B cell (primary cell): ENCODE data around the gene AHDC1. TPM values are rescaled to one million over a fixed set of nuclear protein-coding genes. Genes with fewer than 3 reads are reported as not detected.
A peak's percentile ranks its signal among the peaks of the same experiment; 100 is the strongest.

Experiments used
- ATAC-seq: fragments of 200-7000 bp; cut with Tn5 transposase; one replicate; pipeline ENCODE4 v1.10.0; 2021; ENCODE audit warnings: low read depth, mild to moderate bottlenecking, moderate number of reproducible peaks, moderate library complexity
- CTCF ChIA-PET: fragments of 350-600 bp; sonication (Branson Sonifier 250); formaldehyde crosslinking; loops from one replicate; lab custom pipeline; 2021; ENCODE audit warnings: antibody characterized with exemption, inconsistent platforms; lab: Charles Lee
- POLR2A ChIA-PET: fragments of 350-600 bp; sonication (Branson Sonifier 250); formaldehyde crosslinking; loops from one replicate; lab custom pipeline; 2021; ENCODE audit warnings: antibody characterized with exemption; lab: Charles Lee
- DNase-seq: peaks from one replicate; pipeline ENCODE4 v3.0.0; 2013
- H2AFZ ChIP-seq: 2 replicates; pipeline ENCODE4 v1.6.1; 2012; ENCODE audit warnings: mild to moderate bottlenecking, low read depth, low read length; ENCODE audit not compliant: insufficient read depth, poor library complexity, severe bottlenecking
- H3K27ac ChIP-seq, 2 donors: 1 replicate in 1 of 2; 2 replicates in 1 of 2; pipeline ENCODE4 v1.5.1; 2012 to 2013; ENCODE audit warnings: low read length in 2 of 2, mild to moderate bottlenecking in 2 of 2, moderate library complexity in 1 of 2
- H3K27me3 ChIP-seq, 4 experiments: fragments of 200-600 bp in 1 of 4; sonication (generic) in 1 of 4; replicated peaks in 1 of 4; 1 replicate in 2 of 4; 2 replicates in 2 of 4; pipeline versions ENCODE4 v1.6.1 to v1.7.0; 2013 to 2016; ENCODE audit warnings: low read length in 3 of 4, mild to moderate bottlenecking in 2 of 4, mixed read lengths in 1 of 4, moderate library complexity in 1 of 4; ENCODE audit not compliant: insufficient read depth in 4 of 4, control insufficient read depth in 3 of 4; ENCODE audit errors: control extremely low read depth in 1 of 4
- H3K36me3 ChIP-seq, 2 experiments: replicated peaks in 1 of 2; 1 replicate in 1 of 2; 2 replicates in 1 of 2; pipeline versions ENCODE4 v1.6.1 to v1.7.1; 2013; ENCODE audit warnings: low read length in 1 of 2; ENCODE audit not compliant: insufficient read depth in 2 of 2, control insufficient read depth in 1 of 2; ENCODE audit errors: control extremely low read depth in 1 of 2, extremely low read depth in 1 of 2
- H3K4me1 ChIP-seq, 2 donors: fragments of 200-600 bp in 1 of 2; sonication (generic) in 1 of 2; 1 replicate in 1 of 2; 2 replicates in 1 of 2; pipeline versions ENCODE4 v1.5.1 to v1.6.1; 2013 to 2017; ENCODE audit warnings: low read length in 2 of 2; ENCODE audit not compliant: control insufficient read depth in 2 of 2, insufficient read depth in 2 of 2
- H3K4me2 ChIP-seq: replicated peaks from 2 replicates; pipeline ENCODE3; 2012; ENCODE audit warnings: mild to moderate bottlenecking, low read depth, low read length; ENCODE audit not compliant: poor library complexity, severe bottlenecking
- H3K4me3 ChIP-seq, 5 experiments: fragments of 200-600 bp in 1 of 5; sonication (generic) in 1 of 5; 1 replicate in 3 of 5; 2 replicates in 2 of 5; pipeline versions ENCODE4 v1.5.1 to v1.7.0; 2011 to 2016; ENCODE audit warnings: low read length in 4 of 5, mild to moderate bottlenecking in 4 of 5, low read depth in 2 of 5, control low read depth in 1 of 5, moderate library complexity in 1 of 5; ENCODE audit not compliant: insufficient read depth in 1 of 5; ENCODE audit errors: control extremely low read depth in 1 of 5, extremely low read depth in 1 of 5
- H3K79me2 ChIP-seq: fragments of 200-600 bp; sonication (generic); one replicate; pipeline ENCODE4 v1.6.0; 2016; ENCODE audit warnings: low read length; ENCODE audit not compliant: control insufficient read depth, insufficient read depth
- H3K9ac ChIP-seq: fragments of 200-600 bp; sonication (generic); 2 replicates; pipeline ENCODE4 v1.6.1; 2017; ENCODE audit warnings: mild to moderate bottlenecking, low read length, moderate library complexity
- H3K9me3 ChIP-seq, 3 donors: one replicate each; pipeline versions ENCODE4 v1.6.1 to v1.7.1; 2013; ENCODE audit warnings: low read length in 2 of 3; ENCODE audit not compliant: control insufficient read depth in 2 of 3, insufficient read depth in 1 of 3; ENCODE audit errors: control extremely low read depth in 1 of 3
- H4K20me1 ChIP-seq: 2 replicates; pipeline ENCODE4 v1.6.0; 2012; ENCODE audit warnings: mild to moderate bottlenecking, low read length; ENCODE audit not compliant: insufficient read depth, control insufficient read depth, poor library complexity, severe bottlenecking
- H3K27ac Mint-ChIP-seq: one replicate; pipeline ENCODE4 v1.8.0; 2021; ENCODE audit warnings: mixed read lengths
- H3K27me3 Mint-ChIP-seq: one replicate; pipeline ENCODE4 v1.8.0; 2021; ENCODE audit warnings: mixed read lengths
- H3K4me1 Mint-ChIP-seq: one replicate; pipeline ENCODE4 v1.8.0; 2021; ENCODE audit warnings: mixed read lengths
- H3K4me3 Mint-ChIP-seq: one replicate; pipeline ENCODE4 v1.8.0; 2021; ENCODE audit warnings: mixed read lengths
- H3K9me3 Mint-ChIP-seq: one replicate; pipeline ENCODE4 v1.8.0; 2022; ENCODE audit warnings: mixed read lengths; ENCODE audit not compliant: insufficient read depth
- EZH2 ChIP-seq: IDR thresholded peaks from 2 replicates; pipeline ENCODE4 v1.6.1; 2012; ENCODE audit warnings: borderline replicate concordance, low read depth, mild to moderate bottlenecking, moderate library complexity, low read length; ENCODE audit not compliant: insufficient read depth, poor library complexity, severe bottlenecking
- WGBS: methylation state at CpG from one replicate; pipeline ENCODE4 v1.1.5; 2013; ENCODE audit warnings: missing lambda C conversion rate; ENCODE audit not compliant: insufficient coverage; 5-methylcytosine and 5-hydroxymethylcytosine counted together
- intact Hi-C: fragments of 100-400 bp; cut with micrococcal nuclease; formaldehyde crosslinking; loops from one replicate; pipeline ENCODE4 v1.10.0; 2022
- polyA plus RNA-seq: library from polyadenylated mRNA; depleted of rRNA; stranded (reverse); fragments of >200 nt; gene quantifications from 2 replicates; pipeline ENCODE4 v1.2.3, GENCODE V29; 2012
- total RNA-seq, 2 donors: library from RNA; stranded (reverse); fragments of 120-200 nt in 1 of 2; gene quantifications; 1 replicate in 1 of 2; 2 replicates in 1 of 2; pipeline versions ENCODE4 v1.2.3 to v1.2.4, GENCODE V29; 2013 to 2022
- TF ChIP-seq, protein P1 (sequence below): fragments of 200-600 bp; IDR thresholded peaks from one replicate; pipeline ENCODE4 v1.8.0; 2022; ENCODE audit warnings: antibody characterized with exemption, mild to moderate bottlenecking

Gene AHDC1
- total and polyA plus RNA-seq, 2 donors (not counting 1 experiment from before 2014, with no cell fraction given): 6.2 to 32.0 TPM

- H3K9me3 ChIP-seq: no peaks in the 10 kb centered on the region
- DNase-seq (no peak), ATAC-seq (peak; percentile 82)
- no peak overlapping the region for H3K4me3 ChIP-seq
- H3K9ac ChIP-seq: no peak overlapping the region
- intact Hi-C loops: no loop called here
- H3K4me3 Mint-ChIP-seq: peak overlapping the region; percentile 23
- WGBS: 36% methylated on average over 14 of the region's 14 CpGs
- peak overlapping the region; percentile 55 for H3K4me2 ChIP-seq
- H3K27me3 ChIP-seq: no peaks in the 10 kb centered on the region
- peaks cover 43% of the 10 kb centered on the region for H3K4me1 Mint-ChIP-seq
- TF ChIP-seq, protein P1, sequence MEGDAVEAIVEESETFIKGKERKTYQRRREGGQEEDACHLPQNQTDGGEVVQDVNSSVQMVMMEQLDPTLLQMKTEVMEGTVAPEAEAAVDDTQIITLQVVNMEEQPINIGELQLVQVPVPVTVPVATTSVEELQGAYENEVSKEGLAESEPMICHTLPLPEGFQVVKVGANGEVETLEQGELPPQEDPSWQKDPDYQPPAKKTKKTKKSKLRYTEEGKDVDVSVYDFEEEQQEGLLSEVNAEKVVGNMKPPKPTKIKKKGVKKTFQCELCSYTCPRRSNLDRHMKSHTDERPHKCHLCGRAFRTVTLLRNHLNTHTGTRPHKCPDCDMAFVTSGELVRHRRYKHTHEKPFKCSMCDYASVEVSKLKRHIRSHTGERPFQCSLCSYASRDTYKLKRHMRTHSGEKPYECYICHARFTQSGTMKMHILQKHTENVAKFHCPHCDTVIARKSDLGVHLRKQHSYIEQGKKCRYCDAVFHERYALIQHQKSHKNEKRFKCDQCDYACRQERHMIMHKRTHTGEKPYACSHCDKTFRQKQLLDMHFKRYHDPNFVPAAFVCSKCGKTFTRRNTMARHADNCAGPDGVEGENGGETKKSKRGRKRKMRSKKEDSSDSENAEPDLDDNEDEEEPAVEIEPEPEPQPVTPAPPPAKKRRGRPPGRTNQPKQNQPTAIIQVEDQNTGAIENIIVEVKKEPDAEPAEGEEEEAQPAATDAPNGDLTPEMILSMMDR: no peak
- no peak for TF ChIP-seq EZH2
- CTCF ChIA-PET: interaction anchor here (0.6 to 20.3 kb wide), 10 partner anchors 9 to 527 kb away, joined by 3 to 473 read pairs (median 4); no protein-coding TSS in a partner anchor
- peak overlapping the region; percentile 44 for H2AFZ ChIP-seq
- peaks cover 32 to 61% of the 10 kb centered on the region in 2 donors for H3K4me1 ChIP-seq
- peaks cover 31% of the 10 kb centered on the region for H3K79me2 ChIP-seq
- no peaks in the 10 kb centered on the region for H3K27me3 Mint-ChIP-seq
- POLR2A ChIA-PET: interaction anchor here (0.9 to 1.3 kb wide), 2 partner anchors 12 to 45 kb away, joined by 3 read pairs; no protein-coding TSS in a partner anchor
- H4K20me1 ChIP-seq: peaks cover 55% of the 10 kb centered on the region
- H3K27ac ChIP-seq: peak overlapping the region; percentile 39 to 55
- H3K36me3 ChIP-seq: peaks cover 5 to 81% of the 10 kb centered on the region in 2 experiments
- H3K9me3 Mint-ChIP-seq: no peaks in the 10 kb centered on the region
- H3K27ac Mint-ChIP-seq: peak overlapping the region; percentile 83
Measured at GRCh38 chr1:27618341-27619082, 14.6 kb upstream of the AHDC1 start.

DNA sequence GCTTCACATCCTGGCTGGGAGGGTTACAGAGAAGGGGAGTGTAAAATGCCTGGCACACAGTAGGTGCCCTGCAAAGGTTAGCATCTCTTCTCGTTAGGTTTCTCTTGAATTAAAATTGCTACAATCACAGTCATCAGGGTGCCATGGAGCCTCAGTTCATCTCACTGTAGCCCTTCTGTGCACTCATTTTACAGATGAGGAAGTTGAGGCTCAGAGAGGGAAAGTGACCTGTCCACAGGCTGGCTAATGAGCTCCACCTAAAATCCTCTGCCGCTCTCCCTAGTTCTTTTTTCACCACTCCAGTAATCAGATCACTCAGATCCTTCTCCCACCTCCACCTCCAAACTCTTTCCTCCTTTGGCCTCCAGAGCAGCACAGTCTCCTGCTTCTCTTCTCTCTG, 13.5 kb upstream of the AHDC1 start:
- H3K9ac ChIP-seq: no peak overlapping the region
- intact Hi-C loops: no loop called here
- CTCF ChIA-PET: interaction anchor here (0.6 to 20.3 kb wide), 9 partner anchors 9 to 321 kb away, joined by 3 to 473 read pairs (median 4); no protein-coding TSS in a partner anchor
- H2AFZ ChIP-seq: no peak overlapping the region
- no peak for ATAC-seq
- Mint-ChIP-seq H3K27me3 (no peaks in the 10 kb centered on the region), H3K9me3 (no peaks in the 10 kb centered on the region), H3K4me1 (peaks cover 43% of the 10 kb centered on the region), H3K4me3 (no peak overlapping the region), H3K27ac (peak overlapping the region; percentile 83)
- DNase-seq: no peak
- WGBS: 95% methylated on average over 2 of the region's 2 CpGs
- H3K4me2 ChIP-seq: peak overlapping the region; percentile 55
- POLR2A ChIA-PET: interaction anchor here (1.5 kb wide), 1 partner anchor 8 kb away, joined by 3 read pairs; no protein-coding TSS in a partner anchor
- peak overlapping the region in 1 of 2 donors; percentile 55 for H3K27ac ChIP-seq
- H3K9me3 ChIP-seq: no peaks in the 10 kb centered on the region
- peaks cover 5 to 80% of the 10 kb centered on the region in 2 experiments for H3K36me3 ChIP-seq
- H3K27me3 ChIP-seq: no peaks in the 10 kb centered on the region
- H3K79me2 ChIP-seq: peaks cover 31% of the 10 kb centered on the region
- TF ChIP-seq, protein P1: no peak
- TF ChIP-seq EZH2: no peak
- H3K4me1 ChIP-seq: peaks cover 24 to 50% of the 10 kb centered on the region in 2 donors
- peaks cover 55% of the 10 kb centered on the region for H4K20me1 ChIP-seq
- H3K4me3 ChIP-seq: no peak overlapping the region
